Activated CD8-positive, alpha-beta T cell treated with anti-CD3 and anti-CD28 coated beads for 36 hours (primary cell): Measurements from ENCODE around the gene TNNT3. TPM values are rescaled to one million over a fixed set of nuclear protein-coding genes. Genes with fewer than 3 reads are reported as not detected.

ENCODE experiments used
- ATAC-seq: fragments of 200-7000 bp; cut with Tn5 transposase; one replicate; pipeline ENCODE4 v1.10.0; 2021; ENCODE audit warnings: mild to moderate bottlenecking, moderate library complexity
- CTCF ChIA-PET: fragments of 350-600 bp; sonication (Branson Sonifier 250); formaldehyde crosslinking; loops from one replicate; lab custom pipeline; 2021; ENCODE audit warnings: antibody characterized with exemption; lab: Charles Lee
- POLR2A ChIA-PET: fragments of 350-600 bp; sonication (Branson Sonifier 250); formaldehyde crosslinking; loops from one replicate; lab custom pipeline; 2021; ENCODE audit warnings: antibody characterized with exemption; lab: Charles Lee
- DNase-seq: peaks from one replicate; pipeline ENCODE4 v3.0.0-alpha.2; 2020
- H3K27ac Mint-ChIP-seq: one replicate; pipeline ENCODE4 v1.8.0; 2021; ENCODE audit warnings: mild to moderate bottlenecking, mixed read lengths
- H3K27me3 Mint-ChIP-seq: one replicate; pipeline ENCODE4 v1.8.0; 2021; ENCODE audit warnings: mixed read lengths
- H3K36me3 Mint-ChIP-seq: one replicate; pipeline ENCODE4 v1.8.0; 2021; ENCODE audit warnings: low read depth, mixed read lengths
- H3K4me1 Mint-ChIP-seq: one replicate; pipeline ENCODE4 v1.8.0; 2021; ENCODE audit warnings: low read depth, mixed read lengths
- H3K4me3 Mint-ChIP-seq: one replicate; pipeline ENCODE4 v1.8.0; 2021; ENCODE audit warnings: mild to moderate bottlenecking, moderate library complexity, mixed read lengths
- H3K9me3 Mint-ChIP-seq: one replicate; pipeline ENCODE4 v1.8.0; 2021; ENCODE audit warnings: mixed read lengths
- CTCF ChIP-seq: fragments of 200-600 bp; IDR thresholded peaks from one replicate; pipeline ENCODE4 v1.8.0; 2022; ENCODE audit warnings: antibody characterized with exemption, mild to moderate bottlenecking
- intact Hi-C: fragments of 100-400 bp; cut with micrococcal nuclease; formaldehyde crosslinking; loops from one replicate; pipeline ENCODE4 v1.10.0; 2022
- total RNA-seq, 2 experiments: library from RNA; stranded (reverse); gene quantifications; one replicate each; pipeline ENCODE4 v1.2.3, GENCODE V29; 2021

Gene TNNT3
- total RNA-seq, 2 experiments from 2014 or later = 4.9 to 5.4 TPM

- intact Hi-C loops = loop anchor here (10.0 kb wide), 1 partner anchor 267 kb away; no protein-coding TSS in a partner anchor
- ATAC-seq (no peak), DNase-seq (no peak)
- Mint-ChIP-seq H3K27me3 (no peaks in the 10 kb centered on the region), H3K4me1 (peaks cover 29% of the 10 kb centered on the region), H3K4me3 (peak overlapping the region; percentile 83), H3K36me3 (peaks cover 41% of the 10 kb centered on the region), H3K9me3 (peaks cover 3% of the 10 kb centered on the region), H3K27ac (peak overlapping the region; percentile 86)
- no peak for TF ChIP-seq CTCF
- ChIA-PET POLR2A (interaction anchor here (1.0 to 5.7 kb wide), 5 partner anchors 18 to 51 kb away, joined by 3 to 81 read pairs (median 6); partner anchors contain the start of genes LSP1 and TNNT3), CTCF (interaction anchor here (1.2 to 1.4 kb wide), 3 partner anchors 49 to 263 kb away, joined by 3 read pairs; partner anchors contain the start of gene TNNI2)
Observed at GRCh38 chr11:1887451-1888346, 31.8 kb upstream of the TNNT3 start.

GRCh38 chr11:1888347-1888753 is 31.2 kb upstream of the TNNT3 start:
- peak overlapping the region; percentile 86 for H3K27ac Mint-ChIP-seq
- H3K4me1 Mint-ChIP-seq = peaks cover 32% of the 10 kb centered on the region
- CTCF ChIA-PET = interaction anchor here (0.6 to 1.4 kb wide), 5 partner anchors 33 to 262 kb away, joined by 3 read pairs; partner anchors contain the start of gene TNNI2
- intact Hi-C loops = loop anchor here (10.0 kb wide), 1 partner anchor 266 kb away; no protein-coding TSS in a partner anchor
- peak overlapping the region; percentile 83 for H3K4me3 Mint-ChIP-seq
- TF ChIP-seq CTCF = no peak
- DNase-seq (no peak), ATAC-seq (no peak)
- peaks cover 3% of the 10 kb centered on the region for H3K9me3 Mint-ChIP-seq
- H3K36me3 Mint-ChIP-seq = peaks cover 42% of the 10 kb centered on the region
- POLR2A ChIA-PET = interaction anchor here (1.1 to 5.7 kb wide), 5 partner anchors 23 to 60 kb away, joined by 3 to 81 read pairs (median 6); partner anchors contain the start of genes LSP1 and TNNT3
- H3K27me3 Mint-ChIP-seq = no peaks in the 10 kb centered on the region

- Mint-ChIP-seq H3K4me3 (peak overlapping the region; percentile 83), H3K27me3 (no peaks in the 10 kb centered on the region), H3K9me3 (peaks cover 3% of the 10 kb centered on the region), H3K27ac (peak overlapping the region; percentile 86), H3K36me3 (peaks cover 42% of the 10 kb centered on the region), H3K4me1 (peaks cover 37% of the 10 kb centered on the region)
- DNase-seq (no peak), ATAC-seq (peak; percentile 1)
- ChIA-PET POLR2A (interaction anchor here (0.6 to 5.7 kb wide), 11 partner anchors 16 to 176 kb away, joined by 3 to 81 read pairs (median 3); partner anchors contain the start of genes LSP1, SYT8 and TNNT3), CTCF (interaction anchor here (0.6 to 1.4 kb wide), 6 partner anchors 11 to 261 kb away, joined by 3 to 4 read pairs (median 3); partner anchors contain the start of gene TNNI2)
- intact Hi-C loops = loop anchor here (10.0 kb wide), 1 partner anchor 266 kb away; no protein-coding TSS in a partner anchor
- no peak for TF ChIP-seq CTCF
Observed at GRCh38 chr11:1888811-1889210, 30.7 kb upstream of the TNNT3 start.

DNA sequence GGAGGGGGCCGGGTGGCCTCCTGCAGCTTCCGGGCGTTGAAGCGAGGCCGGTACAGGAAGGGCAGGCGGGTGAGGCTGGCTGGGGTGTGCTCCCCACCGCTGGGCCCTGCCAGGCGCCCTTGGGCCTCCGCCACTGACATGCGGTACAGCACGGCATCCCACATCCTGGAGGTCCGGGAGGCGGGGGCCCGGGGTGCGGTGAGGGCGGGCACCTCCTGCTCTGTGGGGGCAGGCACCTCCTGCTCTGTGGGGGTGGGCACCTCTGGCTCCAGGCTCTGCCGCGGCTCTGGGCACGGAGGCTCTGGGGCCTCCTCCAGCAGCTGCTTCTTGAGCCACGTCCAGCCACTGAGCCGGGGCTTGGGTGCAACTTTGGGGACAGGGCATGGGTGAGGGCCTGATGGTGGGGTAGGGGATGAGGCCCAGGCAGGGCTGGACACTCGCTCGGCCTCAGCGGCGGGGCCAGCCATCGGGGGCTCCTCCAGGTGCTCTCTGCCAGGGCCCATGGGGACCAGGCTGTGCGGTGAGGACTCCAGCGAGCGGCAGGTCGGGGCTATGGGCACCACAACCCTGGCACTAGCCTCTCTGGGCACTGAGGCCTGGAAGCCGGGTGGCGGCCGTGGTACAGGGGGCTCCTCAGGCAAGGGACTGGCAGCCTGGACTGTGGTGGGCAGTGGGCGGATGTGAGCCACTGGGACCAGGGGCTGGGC is 30.1 kb upstream of the TNNT3 start:
- DNase-seq (peak; percentile 88), ATAC-seq (peak; percentile 81)
- no peak for TF ChIP-seq CTCF
- Mint-ChIP-seq H3K36me3 (peaks cover 42% of the 10 kb centered on the region), H3K4me1 (peaks cover 37% of the 10 kb centered on the region), H3K27ac (peak overlapping the region; percentile 87), H3K27me3 (no peaks in the 10 kb centered on the region), H3K9me3 (peaks cover 3% of the 10 kb centered on the region), H3K4me3 (peak overlapping the region; percentile 83)
- intact Hi-C loops = loop anchor here (10.0 kb wide), 1 partner anchor 265 kb away; no protein-coding TSS in a partner anchor
- ChIA-PET POLR2A (interaction anchor here (0.6 to 5.7 kb wide), 16 partner anchors 13 to 177 kb away, joined by 3 to 81 read pairs (median 3); partner anchors contain the start of genes LSP1, SYT8 and TNNT3), CTCF (interaction anchor here (0.6 to 1.9 kb wide), 6 partner anchors 12 to 196 kb away, joined by 3 to 8 read pairs (median 4); partner anchors contain the start of gene TNNI2)
